Osteocyte (in vitro differentiated cells): ENCODE results near the gene KCTD16. TPM values are rescaled to one million over a fixed set of nuclear protein-coding genes. Genes with fewer than 3 reads are reported as not detected.

Experiments
- DNase-seq: peaks from one replicate; pipeline ENCODE4 v3.0.0; 2021; ENCODE audit warnings: mixed read lengths; ENCODE audit not compliant: unreplicated experiment; ENCODE audit errors: extremely low spot score
- H3K27ac Mint-ChIP-seq: one replicate; pipeline ENCODE4 v1.8.0; 2021; ENCODE audit warnings: mild to moderate bottlenecking, mixed read lengths; ENCODE audit not compliant: unreplicated experiment
- H3K27me3 Mint-ChIP-seq: one replicate; pipeline ENCODE4 v1.8.0; 2021; ENCODE audit warnings: mixed read lengths; ENCODE audit not compliant: unreplicated experiment
- H3K36me3 Mint-ChIP-seq: one replicate; pipeline ENCODE4 v1.8.0; 2021; ENCODE audit warnings: mixed read lengths; ENCODE audit not compliant: unreplicated experiment
- H3K4me1 Mint-ChIP-seq: one replicate; pipeline ENCODE4 v1.8.0; 2021; ENCODE audit warnings: mixed read lengths; ENCODE audit not compliant: unreplicated experiment
- H3K4me3 Mint-ChIP-seq: one replicate; pipeline ENCODE4 v1.8.0; 2021; ENCODE audit warnings: mild to moderate bottlenecking, moderate library complexity, mixed read lengths; ENCODE audit not compliant: unreplicated experiment
- H3K9me3 Mint-ChIP-seq: one replicate; pipeline ENCODE4 v1.8.0; 2021; ENCODE audit warnings: mixed read lengths; ENCODE audit not compliant: unreplicated experiment
- total RNA-seq: library from RNA; stranded (reverse); gene quantifications from 2 replicates; pipeline ENCODE4 v1.2.1, GENCODE V29; 2021
- TF ChIP-seq, protein P1 (sequence below): fragments of 200-600 bp; sonication (generic); IDR thresholded peaks from 2 replicates; pipeline ENCODE4 v1.5.0; 2021; ENCODE audit warnings: antibody characterized with exemption, mild to moderate bottlenecking, moderate library complexity

Gene KCTD16
- total RNA-seq, 1 donor from 2014 or later, result 0.51 TPM

DNA sequence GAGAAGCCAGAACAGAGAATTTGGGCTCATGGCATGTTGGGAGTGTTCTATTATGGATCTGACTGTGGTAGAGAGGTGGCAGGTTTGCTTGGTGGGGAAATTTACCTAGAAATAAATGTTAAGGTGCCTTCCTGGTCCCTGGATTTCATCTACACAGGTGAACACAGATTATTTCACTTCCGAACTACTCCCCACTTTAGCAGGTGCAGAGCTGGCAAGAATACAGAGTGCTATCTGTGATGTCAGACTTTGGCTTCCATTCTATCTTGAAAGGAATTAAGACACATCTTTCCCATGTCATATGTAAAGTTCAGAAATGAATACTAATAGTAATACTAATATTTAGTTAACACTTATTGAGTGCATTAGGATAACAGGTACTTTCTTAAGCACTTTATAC is 234.0 kb downstream of the KCTD16 start:
- TF ChIP-seq, protein P1, sequence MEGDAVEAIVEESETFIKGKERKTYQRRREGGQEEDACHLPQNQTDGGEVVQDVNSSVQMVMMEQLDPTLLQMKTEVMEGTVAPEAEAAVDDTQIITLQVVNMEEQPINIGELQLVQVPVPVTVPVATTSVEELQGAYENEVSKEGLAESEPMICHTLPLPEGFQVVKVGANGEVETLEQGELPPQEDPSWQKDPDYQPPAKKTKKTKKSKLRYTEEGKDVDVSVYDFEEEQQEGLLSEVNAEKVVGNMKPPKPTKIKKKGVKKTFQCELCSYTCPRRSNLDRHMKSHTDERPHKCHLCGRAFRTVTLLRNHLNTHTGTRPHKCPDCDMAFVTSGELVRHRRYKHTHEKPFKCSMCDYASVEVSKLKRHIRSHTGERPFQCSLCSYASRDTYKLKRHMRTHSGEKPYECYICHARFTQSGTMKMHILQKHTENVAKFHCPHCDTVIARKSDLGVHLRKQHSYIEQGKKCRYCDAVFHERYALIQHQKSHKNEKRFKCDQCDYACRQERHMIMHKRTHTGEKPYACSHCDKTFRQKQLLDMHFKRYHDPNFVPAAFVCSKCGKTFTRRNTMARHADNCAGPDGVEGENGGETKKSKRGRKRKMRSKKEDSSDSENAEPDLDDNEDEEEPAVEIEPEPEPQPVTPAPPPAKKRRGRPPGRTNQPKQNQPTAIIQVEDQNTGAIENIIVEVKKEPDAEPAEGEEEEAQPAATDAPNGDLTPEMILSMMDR, result no peak
- H3K4me1 Mint-ChIP-seq, result no peaks in the 10 kb centered on the region
- H3K27ac Mint-ChIP-seq, result no peak overlapping the region
- H3K27me3 Mint-ChIP-seq, result peaks cover 2% of the 10 kb centered on the region
- H3K36me3 Mint-ChIP-seq, result no peaks in the 10 kb centered on the region
- no peak for DNase-seq
- H3K9me3 Mint-ChIP-seq, result no peaks in the 10 kb centered on the region
- H3K4me3 Mint-ChIP-seq, result no peak overlapping the region

DNA sequence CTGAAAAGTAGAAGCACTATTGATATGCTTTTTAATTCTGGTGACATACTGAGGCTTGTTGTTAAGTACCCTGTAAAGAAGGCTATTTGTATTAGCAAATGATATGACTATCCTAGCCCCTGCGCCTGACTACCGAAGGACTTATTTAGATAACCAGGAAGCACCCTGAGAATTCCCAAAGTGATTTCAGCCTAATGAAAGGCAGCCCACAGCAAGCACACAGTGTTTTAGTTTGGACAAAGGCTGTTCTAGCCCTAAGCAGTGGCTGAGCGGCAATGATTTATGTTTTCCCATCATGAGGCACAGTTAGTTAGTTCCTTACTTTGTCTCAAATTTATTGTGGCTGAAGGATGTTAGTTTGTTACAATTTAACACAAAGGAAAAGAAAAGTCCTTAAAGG is 235.3 kb downstream of the KCTD16 start:
- Mint-ChIP-seq H3K4me3 (no peak overlapping the region), H3K4me1 (no peaks in the 10 kb centered on the region), H3K27ac (no peak overlapping the region), H3K27me3 (no peaks in the 10 kb centered on the region), H3K36me3 (no peaks in the 10 kb centered on the region), H3K9me3 (no peaks in the 10 kb centered on the region)
- TF ChIP-seq, protein P1, result no peak
- DNase-seq, result no peak

DNA sequence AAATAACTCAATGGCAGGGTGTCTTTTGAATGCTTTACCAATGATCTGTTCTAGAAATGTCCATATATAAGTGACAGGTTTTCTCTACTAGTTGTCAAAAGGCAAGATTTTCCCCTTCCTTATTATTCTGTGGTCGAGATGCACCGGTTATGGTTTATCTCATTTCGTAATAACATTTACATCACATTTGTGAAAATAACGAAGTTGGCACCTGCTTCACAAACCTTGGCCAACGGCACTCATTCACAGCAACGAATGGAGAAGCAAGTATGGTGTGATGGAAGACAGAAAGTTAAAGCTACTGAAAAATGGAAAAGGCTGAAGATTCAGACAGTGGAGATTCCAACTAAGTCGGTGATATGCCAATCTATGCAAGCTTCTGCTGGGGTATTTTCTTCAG is 235.8 kb downstream of the KCTD16 start:
- no peak overlapping the region for H3K27ac Mint-ChIP-seq
- H3K9me3 Mint-ChIP-seq, result no peaks in the 10 kb centered on the region
- TF ChIP-seq, protein P1, result no peak
- H3K36me3 Mint-ChIP-seq, result no peaks in the 10 kb centered on the region
- no peaks in the 10 kb centered on the region for H3K4me1 Mint-ChIP-seq
- DNase-seq, result no peak
- no peaks in the 10 kb centered on the region for H3K27me3 Mint-ChIP-seq
- no peak overlapping the region for H3K4me3 Mint-ChIP-seq

DNA sequence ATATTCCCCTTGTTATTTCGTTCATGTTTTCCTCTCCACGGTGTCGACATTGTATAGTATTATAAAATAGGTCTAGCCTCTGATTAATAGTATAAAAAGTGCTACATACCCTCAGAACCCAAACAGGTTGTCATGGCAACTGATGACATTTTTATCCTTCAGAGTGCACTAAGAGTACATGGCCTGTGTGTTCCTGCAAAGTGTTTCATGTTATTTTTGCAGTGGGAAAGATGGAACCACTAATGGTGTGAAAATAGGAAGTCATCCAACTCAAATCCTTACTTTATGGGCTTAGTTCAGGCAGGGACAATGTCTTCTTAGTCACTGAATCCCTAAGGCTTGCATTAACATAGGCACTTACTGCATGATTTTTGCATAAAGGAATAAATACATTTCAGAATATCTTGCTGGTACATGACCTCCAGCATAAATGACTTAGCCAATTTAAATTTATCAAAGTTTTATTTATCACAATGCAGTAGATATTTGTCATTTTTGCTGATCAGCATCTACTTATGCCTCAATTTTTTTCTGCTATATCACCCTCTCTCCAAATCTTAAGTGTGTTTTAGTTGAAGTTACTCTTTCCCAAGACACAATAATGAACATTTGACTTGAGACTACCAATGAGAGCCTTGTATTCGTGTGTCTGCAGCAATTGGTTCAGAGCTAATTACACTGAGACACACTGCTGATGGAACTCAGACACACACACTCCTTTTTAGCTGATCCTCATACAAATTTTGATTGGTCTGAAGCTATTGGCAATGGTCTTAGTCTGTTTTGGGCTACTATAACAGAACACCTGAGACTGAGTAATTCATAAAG is 243.7 kb downstream of the KCTD16 start:
- Mint-ChIP-seq H3K27me3 (no peaks in the 10 kb centered on the region), H3K4me3 (no peak overlapping the region), H3K9me3 (peaks cover 5% of the 10 kb centered on the region), H3K4me1 (no peaks in the 10 kb centered on the region), H3K27ac (no peak overlapping the region), H3K36me3 (no peaks in the 10 kb centered on the region)
- TF ChIP-seq, protein P1, result no peak
- DNase-seq, result no peak

DNA sequence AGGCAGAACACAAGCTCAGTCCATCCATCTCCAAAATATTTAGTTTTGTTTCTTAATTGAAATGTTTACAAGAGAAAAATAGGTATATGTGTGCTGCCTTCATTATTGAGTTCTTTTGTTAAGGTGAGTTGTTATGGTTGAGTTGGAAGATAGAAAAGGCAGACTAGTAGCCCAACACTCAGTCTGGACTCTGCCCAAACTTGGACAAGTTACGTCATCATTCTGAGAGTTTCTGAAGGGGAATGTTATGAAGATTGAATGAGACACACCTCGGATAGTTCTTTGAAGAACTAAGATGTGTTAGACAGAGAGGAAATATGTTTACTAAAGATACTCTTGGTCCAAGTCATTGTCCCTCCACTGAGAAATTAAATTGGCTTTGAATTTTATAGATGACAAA is 245.5 kb downstream of the KCTD16 start:
- H3K27me3 Mint-ChIP-seq, result no peaks in the 10 kb centered on the region
- no peak overlapping the region for H3K27ac Mint-ChIP-seq
- no peak for DNase-seq
- H3K36me3 Mint-ChIP-seq, result no peaks in the 10 kb centered on the region
- H3K4me3 Mint-ChIP-seq, result no peak overlapping the region
- H3K9me3 Mint-ChIP-seq, result peaks cover 5% of the 10 kb centered on the region
- TF ChIP-seq, protein P1, result no peak
- no peaks in the 10 kb centered on the region for H3K4me1 Mint-ChIP-seq
